Stimulated activated CD4-positive, alpha-beta T cell treated with anti-CD3 and anti-CD28 coated beads, Interleukin-12 subunit alpha, Interleukin-12 subunit beta, amount 100 ng/mL, for 48 hours (primary cell): ENCODE data around the gene MAP1LC3B.

Experiments
- DNase-seq, 3 donors: peaks; one replicate each; pipeline ENCODE4 v3.0.0-alpha.2; 2020; ENCODE audit warnings: low read depth in 2 of 3, low spot score in 1 of 3

MAP1LC3B gene

DNA sequence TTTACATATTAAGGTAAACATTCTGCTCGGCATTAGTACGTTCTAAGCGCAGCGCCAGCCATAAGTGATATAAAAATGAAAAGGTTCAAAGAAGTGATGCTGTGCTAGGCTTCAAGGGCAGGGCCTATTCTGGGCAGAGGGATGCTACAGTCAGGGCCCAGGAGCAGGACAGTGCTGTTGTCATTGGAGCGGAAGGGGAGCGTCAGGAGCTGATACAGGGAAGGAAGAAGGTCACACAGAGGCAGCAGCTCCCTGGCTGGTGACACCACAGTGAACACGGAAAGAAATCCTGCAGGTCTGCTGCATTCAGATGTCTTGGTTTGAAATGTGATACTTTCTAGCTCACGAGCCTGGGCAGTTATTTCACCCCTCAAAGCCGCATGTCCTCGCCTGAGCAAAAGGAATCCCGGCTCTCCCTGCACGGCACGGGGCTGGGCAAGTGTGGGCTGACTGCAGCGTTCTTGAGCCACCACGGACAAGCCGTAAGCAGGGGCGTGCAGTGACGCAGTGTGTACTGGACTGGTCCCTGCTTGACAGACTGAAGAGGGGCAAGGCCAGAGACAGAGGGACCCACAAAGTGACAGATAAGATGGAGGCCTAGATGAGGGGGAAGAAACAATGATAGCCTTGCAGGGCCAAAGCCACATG lies 59.6 kb downstream of the MAP1LC3B start:
- no peak for DNase-seq

DNA sequence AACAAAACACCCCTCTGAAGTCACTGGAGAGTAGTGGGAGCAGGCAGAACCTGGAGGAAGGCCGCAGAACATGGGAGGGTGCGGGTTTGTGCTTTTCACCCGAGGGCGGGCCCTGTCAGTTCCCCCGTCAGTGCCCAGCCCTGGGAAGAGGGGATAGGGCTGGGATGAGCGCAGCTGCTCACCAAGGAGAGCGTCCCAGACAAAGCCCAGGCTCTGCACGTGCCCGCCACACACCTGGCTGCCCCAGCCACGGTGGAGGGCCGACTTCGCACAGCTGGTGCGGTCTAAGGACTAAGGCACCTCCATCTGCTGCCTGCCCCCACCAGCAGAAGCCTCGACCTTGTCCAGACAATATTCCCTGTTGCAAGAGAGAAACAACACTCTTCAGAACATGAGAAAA lies 61.2 kb downstream of the MAP1LC3B start:
- DNase-seq = no peak
